Stimulated activated CD8-positive, alpha-beta memory T cell treated with anti-CD3 and anti-CD28 coated beads, Interleukin-7, amount 100 ng/mL, for 48 hours (primary cell): ENCODE data around the gene LRRC15.

Experiments used
- DNase-seq, 2 donors: peaks; one replicate each; pipeline ENCODE4 v3.0.0-alpha.2; 2020; ENCODE audit warnings: low read depth in 1 of 2; ENCODE audit errors: extremely low read depth in 1 of 2

The LRRC15 gene

DNA sequence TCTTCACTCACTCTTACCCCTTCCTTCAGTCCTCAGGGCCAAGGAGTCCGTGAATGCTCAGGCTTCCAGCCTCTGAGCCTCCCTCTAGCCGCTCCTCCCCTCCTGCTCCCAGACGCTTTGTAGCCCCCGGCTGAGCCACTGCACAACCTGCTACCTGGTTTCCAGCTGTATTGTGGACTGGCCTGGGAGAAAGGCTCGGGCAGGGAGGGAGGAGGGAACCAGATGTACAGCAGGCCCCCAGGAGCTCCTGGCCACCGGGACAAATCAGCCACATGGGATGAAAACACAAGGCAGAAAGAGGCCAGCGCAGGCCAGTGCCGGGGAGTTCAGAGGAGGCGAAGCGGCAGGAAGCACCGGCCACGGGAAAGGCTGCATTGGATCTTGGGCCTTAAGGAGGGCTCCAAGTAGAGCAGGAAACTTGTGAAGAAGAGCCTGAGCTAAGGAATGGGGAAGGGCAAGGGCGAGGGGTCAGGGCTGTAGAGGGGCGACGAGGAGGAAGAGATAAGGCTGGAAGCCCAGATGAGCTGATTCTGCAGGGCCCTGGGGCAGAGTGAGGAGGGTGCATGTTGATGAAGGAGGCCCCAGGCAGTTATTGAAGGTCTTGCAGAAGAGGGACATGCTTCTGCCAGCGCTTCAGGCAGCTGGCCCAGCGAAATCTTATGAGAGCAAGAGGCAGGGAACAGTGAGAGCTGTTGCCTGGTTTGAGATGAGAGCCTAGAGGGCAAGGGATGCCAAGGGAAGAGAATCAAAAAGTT lies 32.8 kb downstream of the LRRC15 start:
- no peak for DNase-seq

GRCh38 chr3:194333981-194334320 lies 35.6 kb downstream of the LRRC15 start:
- DNase-seq = no peak

DNA sequence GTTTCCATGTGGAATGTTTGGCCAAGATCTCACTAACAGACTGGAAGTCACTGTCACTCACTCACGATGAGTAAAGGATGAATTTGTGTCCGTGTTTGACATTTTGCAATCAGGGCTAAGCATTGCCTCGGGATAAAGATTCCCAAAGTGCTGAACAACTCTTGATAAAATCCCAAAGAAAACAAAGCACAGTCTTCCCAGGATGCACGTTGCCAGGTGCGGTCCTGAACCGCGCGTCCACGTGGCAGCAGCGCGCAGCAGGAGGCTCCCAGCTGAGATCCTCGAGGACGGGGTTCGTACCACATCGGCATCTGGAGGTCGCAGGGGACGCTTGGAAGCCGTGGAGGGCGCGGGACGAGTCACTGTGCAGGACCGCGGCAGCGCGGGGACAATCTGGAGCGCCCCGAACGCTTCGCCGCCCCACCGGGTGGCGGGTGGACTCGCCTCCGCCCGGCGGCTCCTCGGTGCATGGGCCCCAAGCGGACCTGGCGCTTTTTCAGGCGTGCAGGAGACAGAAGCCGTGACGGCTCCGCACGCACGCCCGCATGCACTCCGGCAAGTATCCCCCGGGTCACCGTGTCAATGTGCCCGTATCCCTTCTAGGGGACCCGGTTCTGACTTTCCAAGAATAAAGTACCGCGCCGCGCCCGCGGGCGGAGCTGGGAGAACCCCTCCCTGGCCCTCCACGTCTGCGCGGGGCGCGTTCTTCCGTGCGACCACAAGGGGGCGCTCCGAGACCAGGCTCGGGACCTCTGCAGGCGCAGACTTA lies 36.1 kb downstream of the LRRC15 start:
- peak; percentile 71 to 74 for DNase-seq

DNA sequence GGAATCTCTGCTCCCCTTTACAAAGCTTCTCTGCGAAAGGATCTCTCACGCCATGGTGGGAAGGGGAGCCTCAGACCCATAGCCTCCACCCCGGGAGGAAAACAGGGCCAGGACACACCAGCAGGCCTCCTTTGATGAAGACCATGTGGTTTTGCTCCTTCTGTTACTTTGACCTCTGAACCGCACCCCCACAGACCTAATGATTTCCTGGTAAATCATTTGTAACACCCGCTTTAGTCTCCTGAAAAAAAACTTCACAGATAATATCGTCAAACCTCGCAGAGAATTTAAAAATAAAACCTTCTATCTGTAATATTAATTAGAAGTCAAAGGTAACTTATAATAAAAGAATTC lies 36.7 kb downstream of the LRRC15 start:
- DNase-seq = no peak

GRCh38 chr3:194330579-194330978 lies 39.0 kb downstream of the LRRC15 start:
- no peak for DNase-seq

DNA sequence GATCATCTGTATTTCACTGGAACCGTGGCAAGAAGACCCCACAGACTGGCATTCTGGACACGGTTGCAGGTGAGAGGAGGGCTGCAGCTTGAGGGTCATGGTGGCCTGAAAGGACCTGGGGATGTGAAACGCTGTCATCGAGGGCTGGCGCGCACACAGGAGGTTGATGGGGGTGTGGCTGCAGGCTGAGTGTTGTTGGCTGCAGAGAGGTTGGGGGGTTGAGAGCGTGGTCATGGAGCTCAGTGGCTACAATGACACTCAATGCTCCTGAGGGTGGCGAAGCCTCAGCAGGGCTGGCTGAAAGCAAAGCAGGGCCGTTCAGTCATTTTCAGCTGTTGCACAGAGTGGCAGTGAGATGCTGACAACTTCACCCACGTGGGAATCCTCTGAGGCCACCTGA lies 39.4 kb downstream of the LRRC15 start:
- DNase-seq = no peak

DNA sequence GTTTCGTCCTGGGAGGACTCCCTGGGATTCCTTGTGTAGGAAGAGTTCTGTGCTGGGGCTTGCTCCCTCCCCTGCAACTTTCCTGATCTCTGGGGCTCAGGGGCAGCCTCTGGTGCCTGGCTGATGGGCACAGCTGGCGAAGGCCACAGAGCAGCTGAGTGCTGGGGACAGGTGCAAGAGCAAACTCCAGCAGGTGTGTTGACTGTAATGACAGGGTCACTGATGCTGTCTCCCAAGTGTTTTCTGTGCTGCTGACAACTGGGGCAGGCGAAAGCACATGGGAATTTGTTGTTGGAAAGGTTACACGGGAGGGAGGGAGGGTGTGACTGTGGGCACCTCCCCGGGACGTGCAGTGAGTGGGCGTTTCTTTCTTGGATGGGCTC lies 40.0 kb downstream of the LRRC15 start:
- DNase-seq = no peak

GRCh38 chr3:194328942-194329582 lies 40.5 kb downstream of the LRRC15 start:
- DNase-seq = no peak

GRCh38 chr3:194328053-194328657 lies 41.4 kb downstream of the LRRC15 start:
- no peak for DNase-seq

DNA sequence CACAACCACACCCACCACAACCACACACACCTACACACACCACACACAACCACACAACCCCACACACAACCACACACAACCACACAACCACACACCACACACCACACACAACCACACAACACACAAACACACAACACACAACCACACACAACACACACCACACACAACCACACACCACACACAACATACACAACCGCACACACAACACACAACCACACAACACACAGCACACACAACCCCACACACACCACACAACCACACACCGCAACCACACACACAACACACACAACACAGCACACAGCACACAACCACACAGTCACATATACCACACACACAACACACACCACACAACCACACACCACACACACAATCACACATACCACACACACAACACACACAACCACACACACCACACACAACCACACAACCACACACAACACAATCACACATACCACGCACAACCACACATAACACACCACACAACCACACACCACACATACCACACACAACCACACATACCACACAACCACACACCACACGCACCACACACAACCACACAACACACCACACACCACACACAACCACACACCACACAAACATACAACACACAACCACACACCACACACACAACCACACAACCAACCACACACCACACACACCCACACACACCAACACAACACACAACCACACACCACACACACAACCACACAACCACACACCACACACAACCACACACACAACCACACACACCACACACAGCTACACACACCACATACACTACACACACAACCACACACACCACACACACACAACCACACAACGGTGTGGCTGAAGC lies 42.1 kb downstream of the LRRC15 start:
- no peak for DNase-seq

DNA sequence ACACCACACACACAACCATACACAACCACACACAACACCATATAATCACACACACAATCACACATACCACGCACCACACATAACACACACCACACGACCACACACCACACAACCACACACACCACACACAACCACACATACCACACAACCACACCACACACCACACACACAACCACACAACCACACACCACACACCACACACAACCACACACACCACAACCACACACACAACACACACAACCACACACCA lies 42.6 kb downstream of the LRRC15 start:
- DNase-seq = no peak

DNA sequence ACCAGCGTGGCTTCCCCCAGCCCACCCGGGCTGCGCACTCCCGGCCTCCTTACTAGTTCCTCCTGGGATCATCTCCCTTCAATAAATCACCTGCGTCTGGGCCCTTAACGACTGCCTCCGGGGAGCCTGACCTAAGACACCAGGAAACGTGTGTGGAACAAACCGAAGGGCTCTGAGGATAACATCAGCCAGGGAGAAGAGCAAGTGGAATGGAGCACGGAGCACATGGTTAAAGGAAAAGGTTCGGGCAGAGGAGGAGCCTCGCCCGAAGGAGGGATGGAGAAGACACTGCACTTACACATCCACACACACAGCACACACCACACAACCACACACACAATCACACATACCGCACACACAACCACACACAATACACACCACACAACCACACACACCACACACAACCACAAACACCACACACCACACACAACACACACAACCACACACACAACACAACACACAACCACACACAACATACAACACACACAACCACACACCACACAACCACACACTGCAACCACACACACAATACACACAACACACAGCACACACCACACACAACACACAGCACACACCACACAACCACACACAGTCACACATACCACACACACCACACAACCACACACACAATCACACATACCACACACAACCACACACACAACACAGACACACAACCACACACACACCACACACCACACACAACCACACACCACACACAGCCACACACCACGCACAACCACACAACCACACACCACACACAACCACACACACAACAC lies 43.2 kb downstream of the LRRC15 start:
- no peak for DNase-seq

DNA sequence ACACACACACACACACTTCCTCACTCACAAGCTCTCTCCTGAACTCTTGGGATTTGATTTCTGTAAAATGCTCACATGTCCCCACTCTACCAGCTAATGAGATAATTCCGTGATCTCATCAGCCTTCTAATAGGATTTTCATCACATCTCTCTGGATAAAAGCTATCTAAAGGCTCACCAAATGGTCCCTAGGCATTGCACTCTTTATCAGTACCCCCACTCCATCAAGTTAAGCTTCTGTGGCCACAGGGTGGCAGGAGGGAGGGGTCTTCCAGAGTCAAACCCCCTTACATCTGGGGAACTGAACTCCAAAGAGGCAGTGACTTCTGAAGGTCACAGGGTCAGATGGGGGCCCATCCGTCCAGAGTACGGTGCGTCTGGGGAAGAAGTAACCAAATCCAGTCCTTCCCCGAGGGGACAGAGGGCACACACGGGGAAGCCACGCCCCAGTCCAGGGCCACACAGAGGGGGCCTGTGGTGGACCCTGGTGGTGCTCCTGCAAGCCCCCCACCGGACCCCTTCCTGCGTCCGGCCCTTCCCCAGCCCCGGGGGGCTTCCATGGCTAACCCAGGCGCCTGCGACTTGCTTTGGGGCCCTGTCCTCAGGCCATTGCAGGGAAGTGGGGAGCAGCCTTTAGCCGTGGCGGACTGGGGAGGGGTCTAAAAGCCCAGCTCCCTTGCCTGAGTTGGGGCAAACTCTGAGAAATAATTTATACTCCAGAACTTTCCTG lies 44.0 kb downstream of the LRRC15 start:
- DNase-seq = no peak

DNA sequence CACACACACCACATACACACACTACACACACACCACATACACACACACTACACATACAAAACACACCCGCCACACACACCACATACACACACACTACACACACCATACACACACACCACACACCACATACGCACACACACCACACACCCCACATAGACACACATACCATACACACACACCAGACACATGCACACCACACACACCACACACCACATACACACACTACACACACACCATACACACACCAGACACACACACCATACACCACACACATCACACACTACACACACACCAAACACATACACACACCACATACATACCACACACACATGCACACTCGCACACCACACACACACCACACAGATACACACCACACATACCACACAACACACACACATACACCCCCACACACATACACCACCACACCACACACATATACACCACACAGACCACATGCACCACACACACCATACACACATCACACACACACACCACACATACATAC lies 44.7 kb downstream of the LRRC15 start:
- no peak for DNase-seq

- no peak for DNase-seq
These were observed 45.5 kb downstream of the LRRC15 start for GRCh38 chr3:194323785-194324735.

DNA sequence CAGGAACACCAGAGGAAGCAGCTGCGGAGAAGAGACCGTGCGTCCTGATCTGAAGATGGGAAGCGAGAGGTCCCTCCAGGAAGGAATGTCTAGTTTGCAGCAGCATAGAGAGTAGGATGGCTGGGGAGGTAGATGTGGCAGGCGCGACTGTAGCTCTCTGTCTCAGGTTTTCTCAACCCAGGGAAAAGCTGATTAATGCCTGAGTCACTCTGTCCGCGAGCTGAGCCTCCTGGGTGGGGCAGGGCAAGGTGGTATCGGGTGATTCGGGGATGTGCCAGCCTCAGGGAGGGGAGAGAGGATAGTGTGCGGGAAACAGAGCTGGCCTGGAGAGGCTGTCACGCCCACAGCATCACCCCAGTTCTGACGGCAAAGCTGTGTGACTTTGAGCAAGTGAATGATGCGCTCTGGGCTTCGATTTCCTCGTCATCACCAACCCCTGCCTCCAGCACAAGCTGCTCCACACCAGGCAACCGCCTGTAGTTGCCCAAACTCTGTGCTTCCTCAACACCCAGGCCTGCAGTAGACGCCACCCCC lies 46.8 kb downstream of the LRRC15 start:
- peak in 1 of 2 donors; percentile 49 for DNase-seq

DNA sequence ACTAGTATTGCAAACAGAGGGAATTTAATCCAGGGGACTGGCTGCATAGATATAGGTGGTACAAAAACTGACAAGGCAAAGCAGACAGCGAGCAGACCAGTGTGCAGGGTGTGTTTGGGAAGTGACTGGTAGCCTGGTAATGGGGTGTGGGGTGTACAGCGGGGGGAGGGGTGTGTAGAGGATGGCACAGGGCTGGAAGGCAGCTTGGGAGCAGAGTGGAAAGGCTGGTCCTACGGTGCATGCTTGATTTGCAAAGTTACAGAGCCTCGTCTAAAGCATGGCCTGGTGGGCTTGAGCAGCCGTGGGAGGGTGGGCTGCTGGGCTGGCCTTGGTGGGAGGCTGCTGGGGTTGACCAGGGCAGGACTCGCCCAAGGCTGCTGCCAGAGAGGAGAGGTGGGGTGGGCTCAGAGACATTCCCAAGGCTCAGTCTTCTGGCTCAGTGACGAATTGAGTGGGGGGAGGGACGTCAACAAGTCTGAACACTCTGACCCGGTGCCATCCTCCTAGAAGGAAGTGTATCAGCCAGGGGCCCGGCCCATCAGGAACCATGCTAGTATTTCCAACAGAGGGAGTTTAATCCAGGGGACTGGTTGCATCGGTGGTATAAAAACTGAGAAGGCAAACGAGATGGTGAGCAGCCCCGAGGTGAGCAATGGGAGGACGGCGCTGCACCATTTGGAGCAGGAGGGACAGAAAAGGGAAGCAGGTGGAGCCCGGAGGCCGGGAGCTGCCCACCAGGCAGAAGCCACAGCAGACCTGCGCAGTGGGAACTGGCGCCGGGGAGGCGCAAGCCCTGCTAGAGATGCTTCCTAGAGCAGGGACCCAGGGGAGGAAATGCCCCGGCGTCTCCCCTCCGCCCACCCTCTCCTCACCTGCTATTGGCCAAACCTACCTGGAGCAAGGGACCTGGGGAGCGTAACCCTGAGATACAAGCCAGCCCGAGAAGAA lies 47.6 kb downstream of the LRRC15 start:
- DNase-seq = no peak
